Spinal cord (tissue), 10 donors: ENCODE results near the gene NOL6. TPM values are rescaled to one million over a fixed set of nuclear protein-coding genes. Genes with fewer than 3 reads are reported as not detected.

Experiments used
- DNase-seq, 6 donors: peaks; one replicate each; pipeline versions ENCODE4 v3.0.0 to v3.0.0-alpha.2; 2013 to 2015; ENCODE audit warnings: low spot score in 6 of 6, low read depth in 4 of 6
- H3K27ac ChIP-seq: one replicate; pipeline ENCODE4 v1.5.1; 2013; ENCODE audit warnings: low read depth, low read length, control low read depth
- H3K27me3 ChIP-seq: one replicate; pipeline ENCODE4 v1.6.1; 2013; ENCODE audit warnings: low read length; ENCODE audit not compliant: control insufficient read depth, insufficient read depth
- H3K36me3 ChIP-seq: one replicate; pipeline ENCODE4 v1.6.1; 2013; ENCODE audit warnings: low read length; ENCODE audit not compliant: control insufficient read depth, insufficient read depth
- H3K4me1 ChIP-seq: one replicate; pipeline ENCODE4 v1.6.1; 2013; ENCODE audit warnings: low read length; ENCODE audit not compliant: control insufficient read depth, insufficient read depth
- H3K4me3 ChIP-seq: one replicate; pipeline ENCODE4 v1.5.1; 2013; ENCODE audit warnings: low read depth, low read length, control low read depth
- H3K9me3 ChIP-seq: one replicate; pipeline ENCODE4 v1.6.1; 2013; ENCODE audit warnings: low read length; ENCODE audit not compliant: control insufficient read depth, insufficient read depth
- WGBS: methylation state at CpG from one replicate; pipeline ENCODE4 v1.1.5; 2013; ENCODE audit warnings: missing lambda C conversion rate; ENCODE audit not compliant: insufficient coverage; 5-methylcytosine and 5-hydroxymethylcytosine counted together
- polyA plus RNA-seq, 2 donors: library from polyadenylated mRNA; unstranded; fragments of 120-200 nt; gene quantifications; one replicate each; pipeline ENCODE4 v1.2.1, GENCODE V29; 2013; ENCODE audit not compliant: insufficient read length in 2 of 2
- total RNA-seq, 2 donors: library from RNA; depleted of rRNA in 1 of 2; stranded (reverse); fragments of 120-200 nt in 1 of 2; fragments of >200 nt in 1 of 2; gene quantifications; one replicate each; pipeline versions ENCODE4 v1.2.3 to v1.2.4, GENCODE V29; 2013 to 2014
- donor health status: healthy.

The NOL6 gene
- total and polyA plus RNA-seq, 4 donors: 14.5 to 24.2 (median 20.3) TPM

DNA sequence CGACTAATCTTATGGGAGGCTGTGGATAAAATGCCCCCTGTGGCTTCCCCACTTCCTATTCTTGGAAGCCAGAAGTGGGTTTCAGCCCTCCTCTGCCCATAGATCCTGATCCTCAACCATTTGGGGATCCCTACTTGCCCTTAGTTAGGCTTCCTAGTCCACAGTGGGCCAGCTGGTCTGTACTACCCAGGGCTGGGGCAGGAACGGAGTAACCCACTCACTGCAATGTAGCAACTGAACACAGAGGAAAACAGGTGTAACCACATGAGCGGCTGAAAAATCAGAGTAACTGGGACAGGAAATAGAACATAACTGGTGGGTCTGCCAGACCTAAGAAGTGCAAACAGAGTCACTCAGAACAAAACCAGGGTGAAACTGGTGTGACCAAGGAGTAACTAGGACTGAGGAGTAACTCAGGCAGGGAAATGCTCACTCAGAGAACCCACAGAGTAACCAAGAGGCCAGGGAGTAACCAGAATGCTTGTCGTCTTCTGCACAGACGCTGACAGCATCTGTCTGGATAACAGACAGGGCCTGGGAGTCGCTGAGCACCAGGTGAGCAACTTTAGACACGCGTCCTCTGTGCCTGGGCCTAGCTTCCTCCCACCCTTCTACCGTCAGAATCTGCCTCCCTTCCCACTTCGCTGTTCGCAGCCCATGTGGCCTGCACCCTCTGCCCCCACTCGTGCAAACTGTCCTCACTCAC is 27.3 kb downstream of the NOL6 start:
- no peaks in the 10 kb centered on the region for H3K36me3 ChIP-seq
- H3K27me3 ChIP-seq: peaks cover 12% of the 10 kb centered on the region
- no peak for DNase-seq
- H3K27ac ChIP-seq: no peak overlapping the region
- H3K4me1 ChIP-seq: peaks cover 16% of the 10 kb centered on the region
- no peak overlapping the region for H3K4me3 ChIP-seq
- 70% methylated on average over 12 of the region's 12 CpGs for WGBS
- H3K9me3 ChIP-seq: no peaks in the 10 kb centered on the region

DNA sequence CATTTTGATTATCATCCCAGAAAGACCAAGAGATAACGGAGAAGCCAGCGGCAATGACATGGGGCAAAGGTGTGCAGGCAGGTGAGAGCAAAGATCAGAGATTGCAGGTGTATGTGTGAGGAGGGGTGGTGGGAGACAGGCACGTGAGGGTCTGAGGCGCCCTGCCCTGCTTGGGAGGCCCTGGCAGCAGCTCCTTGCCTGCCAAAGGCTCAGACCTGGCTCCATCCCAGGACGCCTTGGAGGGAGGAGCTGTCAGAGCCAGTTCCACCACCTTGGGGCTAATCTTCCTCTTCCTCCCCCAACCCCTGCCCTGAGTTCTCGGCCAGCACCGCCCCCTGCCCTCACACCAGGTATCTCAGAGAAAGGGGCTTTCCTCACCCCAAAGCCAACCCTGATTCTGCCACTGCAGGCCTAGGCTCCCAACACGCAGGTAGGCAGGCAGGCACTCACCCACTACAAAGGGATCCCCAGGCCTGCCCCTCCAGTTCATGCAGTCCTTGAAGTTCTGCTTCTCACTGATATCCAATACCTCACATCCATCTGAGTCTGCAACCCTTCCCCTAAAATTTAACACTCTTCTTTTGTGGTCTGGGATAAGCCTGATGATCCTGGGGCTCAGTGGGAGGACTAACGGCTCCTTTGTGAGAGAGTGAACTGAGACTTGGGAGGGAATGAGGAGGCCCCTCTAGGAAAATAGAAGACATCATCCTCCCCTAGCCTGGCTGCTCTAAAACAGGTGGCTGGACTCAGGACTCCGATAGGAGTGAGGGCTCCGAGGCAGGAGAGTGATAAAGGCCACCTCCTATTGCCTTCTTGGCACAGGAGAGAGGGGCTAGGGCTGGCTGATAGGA is 28.1 kb downstream of the NOL6 start:
- Histone ChIP-seq H3K27ac (no peak overlapping the region), H3K9me3 (no peaks in the 10 kb centered on the region), H3K4me3 (no peak overlapping the region), H3K27me3 (peaks cover 12% of the 10 kb centered on the region), H3K36me3 (no peaks in the 10 kb centered on the region), H3K4me1 (peaks cover 16% of the 10 kb centered on the region)
- no peak for DNase-seq
- WGBS: 76% methylated on average over 7 of the region's 11 CpGs

DNA sequence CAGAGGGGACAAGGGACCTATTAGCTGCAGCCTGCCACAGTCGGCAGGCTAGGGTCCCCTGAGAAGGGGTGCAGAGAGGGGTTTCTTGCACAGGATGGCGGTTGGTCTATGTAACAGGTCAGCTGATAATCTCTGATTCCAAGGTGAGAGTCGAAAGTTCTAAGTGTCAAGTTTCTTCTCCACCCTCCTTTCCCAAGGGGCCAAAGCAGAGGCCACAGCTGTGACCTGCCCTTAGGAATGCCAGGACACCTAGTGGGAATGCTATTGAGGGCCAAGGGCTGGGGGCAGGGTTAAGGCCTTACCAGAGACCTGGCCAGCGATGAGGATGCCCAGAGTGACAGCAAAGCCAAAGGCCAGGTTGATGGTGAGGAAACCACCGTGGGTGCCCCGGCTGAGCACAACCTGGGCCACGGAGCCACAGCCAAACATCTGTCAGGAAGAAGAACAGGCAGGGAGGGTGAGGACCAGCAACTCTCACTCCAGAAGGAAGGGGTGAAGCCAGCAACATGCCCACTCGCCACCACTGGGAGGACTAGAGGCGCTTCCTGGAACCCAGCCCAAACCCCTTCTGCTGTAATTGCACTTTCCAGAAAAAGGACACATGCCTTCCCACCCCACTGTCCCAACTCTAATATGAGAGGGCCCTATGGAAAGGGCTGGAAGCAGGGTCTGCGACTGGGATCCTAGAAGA is 30.1 kb downstream of the NOL6 start:
- peaks cover 16% of the 10 kb centered on the region for H3K4me1 ChIP-seq
- H3K27me3 ChIP-seq: peaks cover 12% of the 10 kb centered on the region
- H3K27ac ChIP-seq: no peak overlapping the region
- WGBS: 72% methylated on average over 5 of the region's 10 CpGs
- H3K4me3 ChIP-seq: no peak overlapping the region
- H3K9me3 ChIP-seq: no peaks in the 10 kb centered on the region
- no peaks in the 10 kb centered on the region for H3K36me3 ChIP-seq
- DNase-seq: no peak

DNA sequence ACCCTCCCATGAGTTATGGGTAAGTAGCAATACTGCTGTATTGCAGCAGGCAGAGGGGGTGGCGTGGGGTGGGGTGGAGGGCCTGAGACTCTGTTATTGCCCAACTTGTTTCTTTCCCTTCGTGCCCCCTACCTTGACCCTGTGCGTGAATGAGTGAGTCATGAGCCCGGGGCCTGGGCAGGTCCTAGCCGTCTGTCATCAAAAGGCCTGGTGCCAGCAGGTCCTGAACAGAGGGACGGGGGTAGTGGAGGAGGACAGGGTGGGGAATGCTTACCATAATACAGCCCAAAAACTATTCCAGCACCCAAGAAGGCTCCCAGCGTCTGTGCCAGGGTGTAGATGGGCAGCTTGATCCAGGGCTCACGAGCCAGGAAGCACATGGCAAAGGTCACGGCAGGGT is 30.7 kb downstream of the NOL6 start:
- Histone ChIP-seq H3K36me3 (no peaks in the 10 kb centered on the region), H3K27ac (no peak overlapping the region), H3K9me3 (no peaks in the 10 kb centered on the region), H3K4me3 (no peak overlapping the region), H3K27me3 (peaks cover 10% of the 10 kb centered on the region), H3K4me1 (peaks cover 13% of the 10 kb centered on the region)
- DNase-seq: no peak
- 89% methylated on average over 5 of the region's 9 CpGs for WGBS

DNA sequence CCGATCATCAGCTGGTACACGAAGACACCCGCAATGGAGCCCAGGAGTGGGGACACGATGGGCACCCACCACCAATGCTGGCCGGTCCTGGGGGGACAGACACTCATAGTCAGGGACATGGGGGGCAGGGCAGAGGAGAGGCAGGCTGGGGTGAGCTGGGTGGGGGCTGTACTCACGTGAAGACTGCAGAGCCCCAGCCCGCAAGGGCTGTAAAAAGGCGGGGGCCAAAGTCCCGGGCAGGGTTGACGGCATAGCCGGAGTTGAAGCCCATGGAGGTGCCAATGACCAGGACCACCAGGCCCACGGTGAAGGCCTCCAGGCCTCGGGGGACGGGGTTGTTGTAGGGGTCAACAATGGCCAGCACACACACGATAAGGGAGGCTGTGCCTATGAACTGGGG is 31.6 kb downstream of the NOL6 start:
- Histone ChIP-seq H3K4me3 (no peak overlapping the region), H3K36me3 (no peaks in the 10 kb centered on the region), H3K27me3 (peaks cover 5% of the 10 kb centered on the region), H3K9me3 (no peaks in the 10 kb centered on the region), H3K4me1 (peaks cover 5% of the 10 kb centered on the region), H3K27ac (no peak overlapping the region)
- 93% methylated on average over 14 of the region's 15 CpGs for WGBS
- no peak for DNase-seq

DNA sequence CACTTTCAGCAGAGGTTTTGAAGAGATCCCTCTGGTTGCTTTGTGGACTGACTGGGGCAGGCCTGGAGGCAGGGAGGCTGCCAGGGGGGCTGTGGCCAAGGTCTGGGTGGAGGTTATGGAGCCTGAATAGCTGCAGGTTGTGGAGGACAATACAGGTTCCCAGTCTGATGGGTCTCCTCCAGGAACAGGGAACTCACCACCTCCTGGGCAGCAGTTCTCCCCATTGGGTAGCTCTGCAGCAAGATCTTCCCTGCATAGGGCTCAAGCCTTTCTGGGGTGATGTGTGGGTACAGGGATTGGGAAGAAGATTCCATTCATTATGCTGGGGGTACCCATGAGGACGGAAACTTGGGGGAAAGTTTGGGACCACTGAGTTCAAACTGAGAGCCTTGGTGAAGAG is 33.1 kb downstream of the NOL6 start:
- no peak overlapping the region for H3K4me3 ChIP-seq
- H3K9me3 ChIP-seq: no peaks in the 10 kb centered on the region
- no peak overlapping the region for H3K27ac ChIP-seq
- H3K27me3 ChIP-seq: no peaks in the 10 kb centered on the region
- H3K36me3 ChIP-seq: no peaks in the 10 kb centered on the region
- DNase-seq: no peak
- no peaks in the 10 kb centered on the region for H3K4me1 ChIP-seq
- WGBS: 83% methylated on average over 1 of the region's 1 CpG

DNA sequence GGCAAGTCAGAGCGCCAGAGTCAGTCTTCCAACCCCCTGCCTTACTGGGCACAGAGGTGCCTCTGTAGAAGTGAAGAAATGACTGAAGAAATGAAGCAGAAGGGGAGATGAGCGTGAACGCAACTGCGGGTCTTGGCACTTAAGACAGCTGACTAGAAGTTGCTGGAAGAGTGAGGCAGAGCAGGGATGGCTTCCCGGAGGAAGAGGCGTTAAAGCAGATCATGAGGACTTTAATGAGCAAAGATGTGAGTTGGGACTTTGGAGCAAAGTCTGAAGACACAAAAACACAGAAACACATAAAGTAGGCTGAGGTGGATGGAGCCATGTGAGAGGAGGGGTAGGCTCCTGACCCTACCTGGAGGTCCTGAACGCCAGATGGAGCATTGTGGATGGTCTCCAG is 33.5 kb downstream of the NOL6 start:
- H3K9me3 ChIP-seq: no peaks in the 10 kb centered on the region
- no peak overlapping the region for H3K4me3 ChIP-seq
- H3K36me3 ChIP-seq: no peaks in the 10 kb centered on the region
- WGBS: 86% methylated on average over 5 of the region's 7 CpGs
- no peak for DNase-seq
- H3K4me1 ChIP-seq: no peaks in the 10 kb centered on the region
- no peak overlapping the region for H3K27ac ChIP-seq
- no peaks in the 10 kb centered on the region for H3K27me3 ChIP-seq

DNA sequence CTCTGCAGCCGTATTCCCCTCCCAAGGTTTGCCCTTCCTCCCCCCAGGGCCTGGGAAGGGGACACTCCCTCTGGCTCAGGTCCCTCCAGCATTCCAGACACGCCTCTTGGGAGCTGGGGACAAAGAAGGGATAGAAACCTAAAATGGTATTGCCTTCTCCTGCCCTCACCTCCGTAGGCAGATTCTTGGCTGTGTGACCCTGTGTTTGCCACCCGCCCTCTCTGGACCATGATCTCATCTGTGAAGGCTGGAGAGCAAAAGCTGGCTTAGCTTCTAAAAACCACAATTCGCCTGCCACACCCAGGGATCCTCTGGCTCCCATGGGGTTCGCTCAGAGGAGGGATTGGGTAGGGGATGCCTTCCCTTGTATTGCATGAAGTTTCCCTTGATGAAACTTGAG is 34.0 kb downstream of the NOL6 start:
- no peak overlapping the region for H3K4me3 ChIP-seq
- no peaks in the 10 kb centered on the region for H3K27me3 ChIP-seq
- no peaks in the 10 kb centered on the region for H3K36me3 ChIP-seq
- H3K9me3 ChIP-seq: no peaks in the 10 kb centered on the region
- H3K27ac ChIP-seq: no peak overlapping the region
- no peak for DNase-seq
- WGBS: 60% methylated on average over 3 of the region's 6 CpGs
- no peaks in the 10 kb centered on the region for H3K4me1 ChIP-seq

DNA sequence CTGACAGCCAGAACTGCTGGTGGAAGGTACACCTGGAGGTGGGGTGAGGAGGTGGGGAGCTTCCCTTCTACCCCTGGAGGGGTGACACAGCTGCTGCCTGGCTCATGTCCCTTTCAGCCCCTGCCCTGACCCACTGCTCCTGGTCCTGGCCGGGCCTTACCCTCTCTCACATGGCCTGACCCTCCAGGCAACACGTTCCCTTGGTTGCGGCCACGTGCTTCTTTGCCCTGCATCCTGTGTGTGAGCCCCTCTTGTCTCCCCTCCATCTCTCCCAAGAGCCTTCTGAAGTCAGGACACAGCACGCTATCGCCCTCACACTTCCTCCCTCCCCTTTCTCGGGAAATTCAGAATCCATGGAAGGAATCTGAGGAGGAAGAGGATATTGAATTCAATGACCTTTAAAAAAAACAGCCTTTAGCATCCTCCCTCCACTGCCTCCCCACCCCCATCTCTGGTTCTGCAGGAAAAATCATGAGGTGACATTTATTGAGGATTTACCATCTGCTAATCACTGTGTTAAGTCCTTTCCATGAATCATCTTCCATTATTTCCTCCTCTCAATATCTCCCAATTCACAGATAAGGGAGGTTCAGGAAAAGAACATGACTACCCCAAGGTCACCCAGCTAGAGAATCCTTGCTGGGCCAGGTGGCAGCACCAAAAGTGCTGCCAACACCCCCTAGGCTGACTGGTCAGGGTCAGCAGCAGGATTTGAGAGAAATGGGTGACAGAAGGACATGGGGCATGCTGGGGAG is 34.6 kb downstream of the NOL6 start:
- no peaks in the 10 kb centered on the region for H3K9me3 ChIP-seq
- H3K27me3 ChIP-seq: no peaks in the 10 kb centered on the region
- H3K36me3 ChIP-seq: no peaks in the 10 kb centered on the region
- H3K4me3 ChIP-seq: no peak overlapping the region
- no peak for DNase-seq
- 53% methylated on average over 4 of the region's 7 CpGs for WGBS
- no peaks in the 10 kb centered on the region for H3K4me1 ChIP-seq
- no peak overlapping the region for H3K27ac ChIP-seq
